Measurements from ENCODE around the gene S100B. TPM values are rescaled to one million over a fixed set of nuclear protein-coding genes. Genes with fewer than 3 reads are reported as not detected.

The S100B gene
- total RNA-seq = 1.3 and 2.2 TPM in 2 replicates

DNA sequence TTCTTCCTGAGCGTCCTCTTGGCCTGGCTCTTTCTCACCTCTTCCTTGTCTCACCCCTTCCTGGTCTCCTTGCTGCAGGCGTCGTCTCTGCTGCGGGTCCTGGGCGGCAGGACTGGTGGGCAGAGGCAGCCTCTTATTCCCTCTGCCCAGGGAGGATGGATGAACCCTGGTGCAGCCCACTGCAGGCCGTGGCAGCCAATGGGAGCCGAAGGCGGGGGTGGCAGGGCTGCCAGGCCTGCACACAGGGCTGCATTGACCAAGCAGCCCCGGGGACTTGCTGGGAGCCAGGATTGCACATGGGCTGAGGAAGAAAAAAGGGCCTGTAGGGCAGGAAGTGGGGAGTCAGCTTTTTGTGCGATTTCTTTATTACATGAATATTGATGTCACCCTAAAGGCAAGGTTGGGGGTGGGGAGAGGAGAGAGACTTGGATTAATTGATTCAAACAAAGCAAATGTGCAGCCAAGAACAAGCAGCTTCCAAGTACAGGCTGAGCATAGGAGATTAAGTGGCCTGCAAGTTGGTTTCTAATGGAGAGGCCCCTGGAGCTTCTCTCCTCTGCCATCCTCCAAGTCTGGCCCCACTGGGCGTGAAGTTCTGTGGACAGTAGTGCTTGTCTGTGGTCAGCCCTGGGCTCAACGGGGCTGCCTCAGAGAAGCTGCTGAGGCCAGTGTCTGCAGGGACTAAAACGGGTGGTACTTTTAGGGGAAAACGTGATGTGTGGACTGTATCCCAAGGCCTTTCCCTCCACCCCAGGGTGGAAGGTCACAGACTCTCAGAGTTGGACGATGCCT lies at the start of gene S100B:
Gene S100B, minus strand, starts transcription at position 108 of the 792 bp plus-strand sequence. CDS start 2,667 bp downstream, outside the sequence.

GRCh38 chr21:46635324-46636180 lies 30.7 kb upstream of the S100B start, which contains the start of gene PRMT2:
PRMT2 (plus strand) TSS chr21:46635674; CDS start chr21:46636952, 1,278 bp downstream.

Other genes with a start within 250 kb of the S100B start
- 11.9 and 12.8 TPM in 2 replicates for gene DIP2A, start 146.2 kb downstream of the S100B start, total RNA-seq
- 80.9 and 87.3 TPM in 2 replicates for gene PRMT2, start 30.6 kb upstream of the S100B start, total RNA-seq

Measured in bronchus fibroblast of lung (primary cell).